Right kidney (tissue), 1 donor: ENCODE measurements around the gene ANKS1B.

Experiments used
- DNase-seq: peaks from one replicate; pipeline ENCODE4 v3.0.0-alpha.2; 2016

ANKS1B gene

GRCh38 chr12:99567072-99567471 is 417.7 kb downstream of the ANKS1B start:
- DNase-seq, result no peak

DNA sequence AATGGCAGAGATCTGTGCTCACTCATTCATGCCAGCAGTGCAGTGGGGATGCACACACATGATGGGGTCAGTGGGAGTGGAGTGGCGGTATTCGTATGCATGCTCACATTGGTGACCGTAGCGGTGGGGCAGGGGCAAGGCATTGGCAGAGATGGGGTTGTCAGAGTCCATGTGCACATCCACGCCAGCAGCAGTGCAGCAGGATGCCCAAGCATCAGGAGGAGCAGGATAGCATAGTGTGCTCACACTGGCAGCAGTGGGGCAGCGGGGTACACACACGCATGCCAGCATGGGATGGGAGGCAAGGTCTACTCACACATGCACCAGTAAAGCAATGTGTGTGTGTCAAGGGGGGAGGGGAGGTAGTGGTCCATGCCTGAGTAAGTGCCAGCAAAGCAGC is 426.6 kb downstream of the ANKS1B start:
- no peak for DNase-seq

GRCh38 chr12:99553461-99553860 is 431.3 kb downstream of the ANKS1B start:
- no peak for DNase-seq

GRCh38 chr12:99552022-99552421 is 432.7 kb downstream of the ANKS1B start:
- DNase-seq, result no peak

- DNase-seq, result no peak
These were observed 435.1 kb downstream of the ANKS1B start for GRCh38 chr12:99549651-99550050.

GRCh38 chr12:99549196-99549595 is 435.5 kb downstream of the ANKS1B start:
- no peak for DNase-seq

- no peak for DNase-seq
These were observed 440.3 kb downstream of the ANKS1B start for GRCh38 chr12:99544457-99544856.

GRCh38 chr12:99529966-99530365 is 454.8 kb downstream of the ANKS1B start:
- DNase-seq, result no peak

- no peak for DNase-seq
These were observed 456.3 kb downstream of the ANKS1B start for GRCh38 chr12:99528478-99528877.

- DNase-seq, result no peak
These were observed 460.9 kb downstream of the ANKS1B start for GRCh38 chr12:99523853-99524252.

DNA sequence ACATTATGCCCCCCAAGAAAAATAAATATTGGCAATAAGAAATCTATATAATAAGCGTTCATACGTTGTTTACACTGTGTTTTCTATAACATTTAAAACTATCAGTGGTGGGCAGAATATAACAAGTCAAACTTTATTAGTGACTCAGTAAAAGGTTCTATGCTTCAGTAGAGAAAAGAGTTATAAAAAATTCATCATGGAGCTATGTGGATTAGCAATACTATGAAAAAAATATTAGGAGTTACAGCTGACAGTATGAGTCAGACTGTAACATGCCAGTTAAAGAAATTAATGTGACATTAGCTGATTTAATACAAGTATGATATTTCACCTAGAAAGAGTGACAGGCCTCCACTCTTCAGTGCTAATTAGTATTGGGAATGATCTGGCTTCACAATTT is 462.3 kb downstream of the ANKS1B start:
- DNase-seq, result no peak

DNA sequence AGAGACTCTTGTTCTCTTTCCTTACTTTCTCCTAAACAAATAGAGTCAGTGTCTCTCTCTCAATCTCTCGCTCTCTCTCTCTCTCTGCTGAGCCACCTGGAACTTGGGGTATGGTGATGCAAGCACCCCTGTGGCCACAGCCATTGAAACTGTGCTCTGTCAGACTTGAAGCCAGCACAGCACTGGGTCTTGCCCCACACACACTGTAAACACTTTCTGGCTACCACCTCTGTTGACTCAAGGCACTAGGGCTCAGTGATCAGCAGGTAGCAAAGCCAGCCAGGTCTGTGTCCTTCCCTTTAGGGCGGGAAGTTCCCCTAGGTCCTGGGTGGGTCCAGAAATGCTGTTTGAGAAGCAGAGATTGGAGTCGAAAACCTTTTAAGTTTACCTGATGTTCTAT is 463.1 kb downstream of the ANKS1B start:
- DNase-seq, result no peak

DNA sequence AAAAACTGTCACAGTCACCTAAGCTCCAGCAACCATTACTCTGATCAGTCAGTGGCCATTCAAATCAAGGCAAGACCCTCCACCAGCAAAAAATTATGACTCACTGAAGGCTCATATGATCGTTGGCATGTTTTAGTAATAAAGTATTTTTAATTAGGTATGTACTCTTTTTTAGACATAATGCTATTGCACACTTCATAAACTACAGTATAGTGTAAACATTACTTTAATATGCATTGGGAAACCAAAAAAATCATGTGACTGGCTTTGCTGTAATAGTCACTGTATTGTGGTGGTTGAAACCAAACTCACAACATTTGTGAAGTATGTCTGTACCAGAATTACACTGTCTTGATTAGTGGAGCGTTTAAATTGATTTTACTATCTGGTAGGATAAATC is 471.7 kb downstream of the ANKS1B start:
- DNase-seq, result no peak

- no peak for DNase-seq
These were observed 478.9 kb downstream of the ANKS1B start for GRCh38 chr12:99505805-99506204.

- no peak for DNase-seq
These were observed 486.0 kb downstream of the ANKS1B start for GRCh38 chr12:99498756-99499155.

DNA sequence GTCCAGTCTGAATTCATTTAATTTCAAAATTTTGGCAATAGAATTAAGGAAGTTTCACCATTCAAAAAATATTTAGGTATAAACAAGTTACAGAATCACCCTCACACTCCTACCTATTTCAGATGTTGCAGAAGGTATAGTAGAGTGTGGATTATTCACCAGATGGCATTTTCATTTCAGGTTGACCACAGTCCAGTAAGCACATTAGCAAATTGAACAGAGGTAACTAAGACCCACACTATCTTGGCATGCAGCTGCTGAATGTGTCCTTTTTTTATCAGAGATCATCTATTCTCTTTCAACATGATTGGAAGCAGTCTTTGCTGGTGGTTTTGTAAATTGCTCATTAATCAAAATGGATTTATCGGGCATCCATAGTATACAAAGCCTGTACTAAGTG is 488.9 kb downstream of the ANKS1B start:
- no peak for DNase-seq

DNA sequence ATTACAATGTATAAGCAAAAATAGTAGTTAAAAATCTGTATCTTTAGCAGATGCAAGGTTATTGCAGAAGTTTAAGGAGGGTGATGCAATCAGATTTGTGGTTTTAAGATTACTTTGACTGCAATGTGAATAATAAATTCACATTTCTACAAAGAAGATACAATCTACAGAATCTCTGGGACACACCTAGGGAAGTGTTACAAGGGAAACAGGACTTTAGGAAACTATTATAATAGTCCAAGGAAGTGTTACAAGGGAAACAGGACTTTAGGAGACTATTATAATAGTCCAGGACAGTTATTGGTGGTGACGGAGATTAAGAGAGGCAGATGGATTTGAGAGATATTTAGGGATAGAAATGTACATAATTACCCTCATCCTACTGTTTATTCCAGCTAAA is 491.5 kb downstream of the ANKS1B start:
- no peak for DNase-seq

- no peak for DNase-seq
These were observed 498.5 kb downstream of the ANKS1B start for GRCh38 chr12:99486277-99486676.

DNA sequence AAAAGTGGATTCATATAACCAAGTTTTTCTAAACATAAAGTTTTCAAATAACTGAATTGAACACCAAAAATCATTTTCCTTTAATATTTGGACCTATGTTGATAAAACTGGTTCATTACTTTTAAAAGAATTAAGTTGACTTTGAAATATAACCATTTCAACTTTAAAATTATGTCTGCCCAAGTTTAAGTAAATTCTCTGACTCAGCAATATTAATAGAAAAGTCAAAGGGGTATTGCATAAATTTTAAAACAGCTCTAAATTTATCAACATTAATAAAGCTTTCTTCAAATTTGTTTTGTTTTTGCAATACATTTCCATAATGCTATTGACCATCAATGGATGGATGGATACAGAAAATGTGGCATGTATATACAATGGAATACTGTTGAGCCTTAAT is 505.6 kb downstream of the ANKS1B start:
- no peak for DNase-seq

DNA sequence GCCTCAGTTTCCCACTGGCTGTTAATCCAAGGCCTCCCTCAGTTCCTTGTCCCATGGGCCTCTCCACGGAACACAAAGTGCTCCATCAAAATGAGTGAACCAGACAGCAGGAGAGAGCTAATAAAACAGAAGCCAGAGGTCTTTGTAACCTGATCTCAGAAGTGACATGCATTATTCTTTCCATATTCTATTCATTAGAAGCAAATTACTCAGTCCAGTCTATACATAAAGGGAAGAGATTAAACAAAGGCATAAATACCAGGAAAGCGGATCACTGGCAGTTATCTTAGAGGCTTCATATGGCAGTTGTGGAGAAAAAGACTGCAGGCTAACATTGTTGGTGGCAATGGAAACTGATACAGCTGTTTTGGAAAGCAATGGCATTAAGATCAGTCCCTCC is 507.8 kb downstream of the ANKS1B start:
- no peak for DNase-seq

GRCh38 chr12:99455350-99456035 is 529.2 kb downstream of the ANKS1B start:
- DNase-seq, result no peak

GRCh38 chr12:99454539-99455172 is 530.1 kb downstream of the ANKS1B start:
- DNase-seq, result no peak

DNA sequence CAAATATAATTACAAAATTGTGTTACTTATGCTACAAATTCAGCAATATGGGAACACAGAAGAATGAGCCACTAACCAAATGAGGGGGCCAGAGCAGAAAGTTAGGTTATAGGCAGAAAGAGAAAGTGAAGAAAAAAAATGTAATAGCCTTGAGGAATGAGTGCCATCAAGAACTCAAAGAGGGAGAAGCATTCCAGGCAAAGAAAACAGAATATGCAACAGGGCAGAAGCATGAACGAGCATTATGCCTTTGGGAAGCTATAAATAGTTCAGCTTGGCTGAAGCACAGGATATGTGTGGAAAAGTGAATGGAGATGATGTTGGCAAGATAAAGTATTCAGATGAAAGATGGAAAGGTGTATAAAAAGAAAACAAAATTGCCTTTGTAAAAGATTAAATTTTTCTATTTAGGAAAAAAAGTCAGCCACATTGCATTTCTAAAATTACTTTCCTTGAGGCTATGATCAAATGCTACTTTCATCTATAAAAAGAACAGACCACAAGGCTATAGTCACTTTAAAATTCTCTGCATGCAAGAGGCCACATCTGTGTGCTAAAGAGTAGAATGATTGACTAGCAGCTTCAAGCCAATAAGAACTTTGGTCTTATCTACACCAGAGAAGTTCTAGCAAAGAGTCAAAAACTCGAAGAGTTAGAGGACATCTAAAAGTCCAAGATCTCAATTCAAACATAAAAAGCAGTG is 530.7 kb downstream of the ANKS1B start:
- DNase-seq, result no peak
